GM19372 (cell line): ENCODE results near the gene DOCK3.
"Not testable (repeated sequence)": the region's sequence is repeated elsewhere in the genome, so short reads cannot be mapped to it uniquely, and the experiment has no call there.

Experiments
- ATAC-seq: cut with Tn5 transposase; IDR thresholded peaks from one replicate; pipeline ENCODE4 v1.9.1; 2021; ENCODE audit warnings: mild to moderate bottlenecking, low read depth, moderate library complexity; ENCODE audit not compliant: unreplicated experiment

The DOCK3 gene

DNA sequence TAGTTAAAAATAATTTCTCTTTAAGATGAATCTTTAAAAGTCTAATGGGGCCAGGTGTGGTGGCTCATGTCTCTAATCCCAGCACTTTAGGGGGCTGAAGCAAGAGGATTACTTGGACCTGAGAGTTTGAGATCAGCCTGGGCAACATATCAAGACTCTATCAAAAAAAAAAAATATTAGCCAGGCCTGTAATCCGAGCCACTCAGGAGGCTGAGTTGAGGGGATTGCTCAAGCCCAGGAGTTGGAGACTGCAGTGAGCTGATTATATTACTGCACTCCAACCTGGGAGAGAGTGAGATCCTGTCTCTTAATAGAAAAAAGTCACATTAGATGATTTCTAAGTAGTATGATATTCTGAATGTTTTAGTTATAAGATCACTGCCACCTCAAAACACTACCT lies 388.3 kb downstream of the DOCK3 start:
- ATAC-seq: no peak

DNA sequence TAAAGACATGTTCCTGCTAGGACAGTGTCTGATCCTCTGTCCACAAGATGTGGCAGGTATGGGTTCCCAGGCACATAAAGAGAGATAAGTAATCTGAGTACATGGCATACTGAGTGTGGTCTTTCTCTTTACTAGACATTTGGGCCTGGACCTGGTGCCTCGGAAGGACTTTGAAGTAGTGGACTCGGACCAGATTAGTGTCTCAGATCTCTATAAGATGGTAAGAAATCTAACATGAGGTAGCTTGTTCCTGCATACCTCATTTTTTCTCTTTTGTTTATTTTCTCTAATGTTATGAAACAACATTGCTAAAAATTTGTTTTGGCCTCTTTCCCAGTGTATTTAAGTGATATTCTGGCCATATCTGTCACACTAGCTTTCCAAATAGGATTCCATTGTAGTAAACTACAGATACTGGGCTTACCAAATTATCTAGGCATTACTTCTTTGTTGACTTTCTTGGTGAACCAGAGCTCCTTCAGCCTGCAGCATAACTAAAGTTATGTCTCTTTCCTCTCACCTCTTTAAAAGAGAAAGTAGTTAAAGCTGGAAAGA lies 400.6 kb downstream of the DOCK3 start:
- ATAC-seq: no peak

DNA sequence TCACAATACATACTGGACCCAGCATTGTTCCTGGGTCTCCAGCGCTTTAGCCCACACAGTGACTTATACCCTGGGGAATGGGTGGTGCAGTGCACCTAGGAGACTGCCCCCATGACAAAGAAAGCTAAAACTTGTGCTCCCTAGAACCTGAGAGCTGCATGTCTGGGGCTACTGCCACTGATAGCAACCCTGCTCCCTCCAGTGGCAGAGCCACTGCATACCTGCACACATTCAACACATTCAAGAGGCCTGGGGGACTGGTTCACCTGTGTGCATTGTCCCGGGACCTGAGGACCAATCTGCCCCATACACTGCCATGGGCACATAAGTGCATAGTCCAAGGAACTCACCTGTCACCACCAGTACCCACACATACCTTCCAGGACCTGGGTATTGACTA lies 407.6 kb downstream of the DOCK3 start:
- no peak for ATAC-seq

DNA sequence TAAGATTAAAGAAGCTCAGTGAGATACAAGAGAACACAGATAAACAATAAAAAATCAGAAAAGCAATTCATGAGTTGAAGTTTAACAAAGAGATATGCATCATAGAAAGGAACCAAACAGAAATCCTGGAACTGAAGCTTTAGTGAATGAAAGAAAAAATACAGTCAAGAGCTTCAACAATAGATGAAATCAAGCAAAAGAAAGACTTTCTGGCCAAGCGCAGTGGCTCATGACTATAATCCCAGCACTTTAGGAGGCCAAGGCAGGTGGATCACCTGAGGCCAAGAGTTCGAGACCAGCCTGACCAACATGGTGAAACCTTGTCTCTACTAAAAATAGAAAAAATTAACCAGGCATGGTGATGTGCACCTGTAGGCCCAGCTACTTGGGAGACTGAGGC lies 408.8 kb downstream of the DOCK3 start:
- ATAC-seq: no peak

DNA sequence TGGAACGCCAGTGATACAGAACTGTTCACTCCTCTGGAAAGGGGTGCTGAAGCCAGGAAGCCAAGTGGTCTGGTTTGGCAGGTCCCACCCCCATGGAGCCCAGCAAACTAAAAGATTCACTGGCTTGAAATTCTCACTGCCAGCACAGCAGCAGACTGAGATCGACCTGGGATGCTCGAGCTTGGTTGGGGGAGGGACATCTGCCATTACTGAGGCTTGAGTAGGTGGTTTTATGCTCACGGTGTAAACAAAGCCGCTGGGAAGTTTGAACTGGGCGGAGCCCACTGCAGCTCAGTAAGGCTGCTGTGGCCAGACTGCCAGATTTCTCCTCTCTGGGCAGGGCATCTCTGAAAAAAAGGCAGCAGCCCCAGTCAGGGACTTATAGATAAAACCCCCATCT lies 417.4 kb downstream of the DOCK3 start:
- ATAC-seq: not testable (repeated sequence)

DNA sequence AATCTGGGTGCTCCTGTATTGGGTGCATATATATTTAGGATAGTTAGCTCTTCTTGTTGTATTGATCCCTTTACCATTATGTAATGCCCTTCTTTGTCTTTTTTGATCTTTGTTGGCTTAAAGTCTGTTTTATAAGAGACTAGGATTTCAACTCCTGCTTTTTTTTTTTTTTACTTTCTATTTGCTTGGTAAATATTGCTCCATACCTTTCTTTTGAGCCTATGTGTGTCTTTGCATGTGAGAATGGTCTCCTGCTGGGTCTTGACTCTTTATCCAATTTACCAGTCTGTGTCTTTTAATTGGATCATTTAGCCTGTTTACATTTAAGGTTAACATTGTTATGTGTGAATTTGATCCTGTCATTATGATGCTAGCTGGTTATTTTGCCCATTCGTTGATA lies 420.1 kb downstream of the DOCK3 start:
- ATAC-seq: not testable (repeated sequence)

DNA sequence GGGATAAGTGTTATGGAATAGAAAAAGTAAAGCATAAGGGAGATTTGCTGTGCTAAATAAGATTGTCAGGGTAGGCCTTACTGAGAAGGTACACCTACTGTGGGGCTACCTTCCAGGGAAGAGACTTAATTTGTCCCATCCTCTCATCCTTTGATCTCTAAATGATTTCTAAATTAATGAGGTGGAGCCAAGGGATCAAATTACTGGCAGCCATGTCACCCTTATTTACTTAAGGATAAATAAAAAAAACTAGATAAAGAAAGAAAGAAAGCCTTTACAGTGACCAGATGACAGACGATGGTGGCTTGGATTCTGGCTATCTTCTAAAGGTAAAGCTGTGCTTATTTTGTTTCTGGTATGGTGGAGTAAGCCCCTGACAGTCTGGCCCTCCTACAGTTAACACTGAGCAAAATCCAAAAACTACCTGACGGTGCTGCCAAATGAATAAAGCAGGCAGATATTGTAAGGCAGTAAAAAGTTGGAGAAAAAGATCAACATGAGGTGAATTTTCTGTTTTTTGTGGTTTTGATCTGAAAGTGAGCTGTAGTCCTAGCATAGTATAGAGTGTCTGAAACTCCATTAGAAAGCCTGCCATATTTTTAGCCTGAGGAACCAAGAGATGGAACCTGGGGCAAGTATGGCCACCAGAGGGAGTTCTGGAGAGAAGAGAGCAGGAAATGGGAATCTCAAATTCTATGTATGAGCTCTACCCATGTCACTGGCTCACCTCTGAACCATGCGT lies 425.2 kb downstream of the DOCK3 start:
- ATAC-seq: no peak

DNA sequence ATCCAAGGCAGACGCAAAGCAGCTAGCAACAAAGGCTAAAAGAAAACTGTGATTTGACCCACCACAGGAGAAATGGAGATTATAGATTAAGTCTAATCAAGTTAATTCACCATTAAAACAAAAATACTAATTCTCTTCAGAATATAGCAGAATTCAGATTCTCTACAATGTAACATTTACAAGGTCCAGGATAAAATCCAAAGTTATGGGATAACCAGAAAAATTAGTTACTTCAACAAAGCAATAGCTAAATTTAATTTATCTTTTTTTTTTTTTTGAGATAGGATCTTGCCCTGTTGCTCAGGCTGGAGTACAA lies 425.8 kb downstream of the DOCK3 start:
- no peak for ATAC-seq

DNA sequence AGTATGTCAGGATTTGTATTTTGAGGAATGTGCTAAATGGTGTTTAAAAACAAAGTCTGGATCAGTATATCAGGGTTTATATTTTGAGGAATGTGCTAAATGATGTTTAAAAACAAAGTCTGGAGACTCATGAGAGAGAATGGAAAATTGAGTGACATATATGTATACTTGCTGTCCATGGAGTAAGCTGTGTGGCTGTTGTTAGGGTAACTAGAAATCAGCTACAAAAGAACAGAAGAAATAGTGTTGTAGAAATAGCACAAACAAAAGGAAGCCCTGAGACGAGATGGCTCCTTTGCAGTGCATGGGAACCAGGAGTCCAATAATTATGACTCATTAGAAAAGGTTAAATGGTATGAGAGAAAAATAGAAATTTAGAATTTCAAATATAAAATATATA lies 427.7 kb downstream of the DOCK3 start:
- no peak for ATAC-seq

DNA sequence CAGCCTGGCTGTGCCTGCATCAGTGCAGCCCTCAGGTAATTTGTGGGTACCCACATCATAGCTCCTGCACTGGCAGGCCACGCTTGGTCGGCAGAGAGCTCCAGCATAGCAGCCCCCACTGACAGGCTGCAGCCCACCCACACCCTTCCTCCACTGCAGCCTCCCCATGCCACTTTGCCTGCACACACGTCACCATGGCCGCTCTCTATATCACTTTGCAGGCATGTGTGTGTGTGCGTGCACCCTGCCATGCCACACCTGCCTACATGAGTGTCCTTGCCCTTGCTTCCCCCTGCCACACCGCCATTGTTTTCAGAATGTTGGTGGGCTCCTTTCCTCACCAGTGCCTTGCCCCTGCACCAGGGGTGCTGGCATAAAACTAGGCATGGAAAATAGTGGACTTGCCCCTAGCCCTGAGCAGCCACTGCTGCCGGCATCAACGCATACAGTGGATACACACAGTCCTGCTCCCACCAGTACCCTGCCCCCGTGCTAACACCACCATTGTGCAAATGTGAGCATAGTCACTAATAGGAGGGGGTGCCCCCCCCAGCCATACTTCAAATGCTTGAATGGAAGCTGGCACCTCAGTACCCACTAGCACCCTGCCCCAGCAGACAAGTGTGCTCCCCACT lies 431.6 kb downstream of the DOCK3 start:
- no peak for ATAC-seq

DNA sequence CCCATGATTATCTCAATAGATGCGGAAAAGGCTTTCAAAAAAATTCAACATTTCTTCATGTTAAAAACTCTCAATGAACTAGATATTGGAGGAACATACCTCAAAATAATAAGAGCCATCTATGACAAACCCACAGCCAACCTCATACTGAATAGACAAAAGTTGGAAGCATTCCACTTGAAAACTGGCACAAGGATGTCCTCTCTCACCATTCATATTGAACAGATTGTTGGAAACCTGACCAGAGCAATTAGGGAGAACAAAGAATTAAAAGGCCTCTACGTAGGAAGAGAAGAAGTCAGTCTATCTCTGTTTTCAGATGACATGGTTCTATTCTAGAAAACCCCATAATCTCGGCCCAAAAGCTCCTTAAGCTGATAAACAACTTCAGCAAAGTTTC lies 435.9 kb downstream of the DOCK3 start:
- no peak for ATAC-seq

DNA sequence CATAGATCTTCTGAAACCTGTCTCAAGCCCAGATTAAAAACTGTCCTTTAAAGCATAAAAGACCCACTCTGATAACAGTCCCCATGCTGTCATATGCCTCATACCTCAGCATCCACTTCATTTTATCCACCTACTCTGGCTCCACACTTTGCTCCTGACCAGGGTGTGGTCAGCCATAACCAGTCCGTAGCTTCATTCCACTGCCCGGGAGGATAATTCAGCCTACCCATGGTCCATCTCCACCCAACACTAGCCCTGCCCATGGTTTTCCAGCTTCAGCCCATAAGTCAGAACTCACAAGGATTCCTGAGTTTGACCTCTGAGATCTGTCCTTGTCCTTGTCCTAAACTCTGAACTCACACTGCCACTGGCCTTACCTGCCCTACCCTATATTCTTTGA lies 448.2 kb downstream of the DOCK3 start:
- no peak for ATAC-seq

DNA sequence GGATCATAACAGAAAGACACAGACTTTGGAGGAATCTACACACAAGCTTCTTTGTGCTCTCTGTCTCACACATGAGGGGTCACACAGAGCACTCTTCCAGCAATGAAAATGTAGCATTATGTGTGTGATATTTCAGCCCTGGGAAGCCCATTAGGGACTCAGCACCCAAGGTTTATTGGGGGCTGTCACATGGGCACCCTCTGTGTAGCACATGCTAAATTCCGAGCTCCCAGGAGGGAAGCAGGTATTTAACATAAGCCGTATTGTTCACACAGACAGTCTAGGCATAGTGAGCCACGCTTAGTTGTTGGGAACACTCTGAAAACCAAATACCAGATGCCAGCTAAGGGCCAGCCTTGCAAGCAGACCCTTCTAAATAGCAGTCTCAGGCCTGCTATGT lies 448.8 kb downstream of the DOCK3 start:
- no peak for ATAC-seq

DNA sequence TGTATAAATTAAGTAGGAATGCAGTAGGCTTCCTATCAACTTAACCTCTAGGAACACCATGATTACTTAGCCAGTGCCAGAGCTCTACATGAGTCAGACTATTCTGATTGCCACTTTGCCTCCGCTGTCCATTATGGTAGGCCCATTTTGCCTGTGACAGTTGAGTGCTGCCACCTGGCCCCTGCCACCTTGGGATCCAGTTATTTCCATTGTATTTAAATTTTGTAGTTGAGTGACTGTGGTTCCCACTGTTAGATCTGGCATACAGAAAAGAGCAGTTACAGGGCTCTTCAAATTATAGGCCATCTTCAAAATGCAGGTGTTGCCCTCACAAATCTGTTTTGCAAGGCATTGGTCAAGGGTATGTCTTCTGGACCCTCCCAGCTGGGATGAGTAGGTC lies 456.9 kb downstream of the DOCK3 start:
- ATAC-seq: not testable (repeated sequence)

DNA sequence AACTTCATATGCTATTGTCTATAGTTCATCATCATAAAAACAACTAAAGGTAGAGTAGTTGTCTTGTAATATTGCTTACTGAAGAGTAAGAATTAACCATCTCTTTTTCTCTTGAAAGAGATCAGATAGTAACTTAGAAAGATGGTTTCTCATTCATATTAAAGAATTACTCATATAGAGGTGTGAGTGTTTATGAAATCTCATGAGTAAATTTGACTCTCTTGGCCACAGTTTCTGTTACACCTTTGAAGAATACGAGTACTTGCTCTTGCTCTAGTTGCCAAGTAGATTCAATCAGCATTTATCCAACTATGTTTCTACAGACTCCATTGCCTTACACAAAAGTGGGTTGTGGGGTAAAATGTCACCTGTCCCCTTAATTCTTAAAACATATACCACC lies 463.0 kb downstream of the DOCK3 start:
- ATAC-seq: no peak

DNA sequence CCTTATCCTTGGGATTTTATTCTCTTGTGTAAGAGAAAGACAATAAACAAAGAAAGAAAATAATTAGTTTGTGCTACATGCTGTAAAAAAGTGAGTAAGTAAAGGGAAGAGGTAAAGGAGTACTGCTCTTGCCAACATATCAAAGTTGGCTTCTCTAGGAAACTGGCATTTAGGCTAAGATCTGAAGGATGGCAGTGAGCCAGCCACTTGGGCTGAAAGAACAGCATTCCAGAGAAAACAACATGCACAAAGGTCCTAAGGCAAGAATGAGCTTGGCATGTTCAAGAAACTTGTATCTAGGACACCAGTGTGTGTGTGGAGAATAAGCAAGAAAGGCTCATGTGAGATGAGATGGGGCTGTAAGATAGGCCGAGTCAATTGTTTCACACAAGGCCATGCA lies 464.9 kb downstream of the DOCK3 start:
- no peak for ATAC-seq

DNA sequence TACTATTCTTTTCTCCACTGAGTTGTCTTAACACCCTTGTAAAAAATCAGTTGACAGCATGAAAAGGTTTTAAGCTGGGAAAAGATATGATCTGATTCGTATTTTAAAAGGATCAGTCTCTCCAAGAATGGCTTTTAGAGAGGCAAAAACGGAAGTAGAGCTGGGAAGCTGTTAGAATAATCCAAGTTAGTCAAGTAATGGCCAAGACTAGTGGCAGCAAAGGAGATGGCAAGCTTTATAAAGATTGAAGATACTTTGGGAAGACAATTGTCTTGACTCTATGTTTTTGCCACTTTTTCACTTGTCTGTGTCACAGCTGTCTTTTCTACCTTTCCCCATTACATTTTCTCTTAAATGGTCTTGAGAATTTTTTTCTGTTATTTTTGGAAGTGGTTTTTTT lies 466.8 kb downstream of the DOCK3 start:
- ATAC-seq: no peak

DNA sequence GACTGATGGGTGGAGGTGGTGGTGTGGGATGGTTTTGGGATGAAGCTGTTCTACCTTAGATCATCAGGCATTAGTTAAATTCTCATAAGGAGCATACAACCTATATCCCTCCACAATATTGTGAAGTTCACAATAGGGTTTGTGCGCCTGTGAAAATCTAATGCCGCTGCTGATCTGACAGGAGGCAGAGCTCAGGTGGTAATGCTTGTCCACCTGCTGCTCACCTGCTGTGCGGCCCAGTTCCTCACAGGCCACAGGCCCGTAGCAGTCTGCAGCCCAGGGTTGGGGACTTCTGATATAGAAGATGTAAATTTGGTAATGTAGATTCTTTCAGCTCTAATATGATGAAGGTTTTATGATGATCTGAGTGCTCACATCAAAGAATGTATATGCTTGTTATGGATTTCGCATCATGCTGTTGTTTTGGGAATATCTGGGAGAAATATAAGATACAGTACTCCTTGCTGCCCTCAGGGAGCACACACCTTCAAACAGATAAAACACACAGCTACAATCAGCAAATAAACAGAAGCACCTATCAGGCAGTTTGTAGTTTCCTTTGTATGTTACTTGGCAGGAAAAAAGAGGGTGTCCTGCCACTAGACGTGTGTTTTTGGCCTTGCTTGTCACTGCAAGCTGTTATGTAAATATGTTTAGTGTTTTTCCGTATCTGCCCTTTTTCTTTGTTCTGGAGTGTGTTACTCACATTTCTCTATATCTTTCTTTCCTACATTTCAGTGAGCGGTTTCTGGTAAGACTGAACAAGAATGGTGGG lies 471.3 kb downstream of the DOCK3 start:
- ATAC-seq: no peak

DNA sequence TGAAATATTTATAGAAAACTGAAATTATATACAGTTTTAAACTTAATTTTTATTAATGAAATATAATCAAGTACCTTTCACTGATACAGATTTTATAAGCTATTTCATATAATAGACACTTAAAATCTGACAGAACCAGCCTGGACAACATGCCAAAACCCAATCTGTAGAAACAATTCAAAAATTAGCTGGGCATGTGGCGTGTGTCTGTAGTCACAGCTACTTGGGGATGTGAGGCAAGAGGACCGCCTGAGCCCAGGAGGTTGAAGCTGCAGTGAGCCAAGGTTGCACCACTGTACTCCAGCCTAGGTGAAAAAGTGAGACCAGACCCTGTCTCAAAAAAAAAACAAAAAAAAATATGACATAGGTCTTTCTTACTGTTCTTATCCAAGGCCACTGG lies 472.1 kb downstream of the DOCK3 start:
- ATAC-seq: no peak

DNA sequence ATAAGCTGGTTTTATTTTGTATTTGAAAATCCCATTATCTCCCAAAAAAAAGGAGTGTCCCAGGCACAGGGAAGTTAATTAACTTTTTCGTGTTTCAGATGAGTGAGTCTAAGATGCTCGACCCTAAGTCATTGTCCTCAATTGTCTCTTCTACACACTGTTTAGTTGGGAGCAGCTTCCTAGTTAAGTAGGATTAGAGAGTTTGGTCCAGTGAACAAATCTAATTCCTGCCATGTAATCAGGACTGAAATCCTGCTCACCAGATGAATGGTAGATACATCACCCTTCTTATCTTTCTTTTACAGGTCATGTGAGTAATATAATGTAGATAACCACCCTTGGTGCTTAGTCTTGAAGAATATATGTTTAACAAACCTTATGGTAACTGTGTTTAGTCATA lies 481.4 kb downstream of the DOCK3 start:
- no peak for ATAC-seq

DNA sequence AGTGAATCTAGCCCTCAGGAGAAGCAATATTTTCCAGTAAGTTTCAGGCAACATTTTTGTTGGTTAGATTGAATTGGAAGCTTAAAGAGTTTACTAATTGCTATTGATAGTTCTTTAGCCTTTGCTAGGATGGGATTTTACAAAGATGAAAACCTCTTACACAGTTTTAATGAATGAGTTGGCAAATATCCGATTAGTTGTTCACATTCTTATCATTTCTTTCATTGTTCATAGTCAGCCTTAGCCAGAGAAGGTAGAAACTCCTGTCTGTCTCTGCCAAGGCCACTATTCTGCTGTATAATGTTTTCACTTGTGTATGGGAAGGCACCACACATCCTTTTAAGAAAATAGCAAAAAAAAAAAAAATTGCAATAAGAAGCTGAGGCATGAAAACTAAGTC lies 488.3 kb downstream of the DOCK3 start:
- no peak for ATAC-seq
